Sigmoid colon (tissue), 7 donors: ENCODE measurements around the gene TMC1. TPM values are rescaled to one million over a fixed set of nuclear protein-coding genes. Genes with fewer than 3 reads are reported as not detected.

Experiments used
- DNase-seq: peaks from one replicate; pipeline ENCODE4 v3.0.0-alpha.2; 2019
- H3K27ac ChIP-seq, 4 donors: fragments of 200-600 bp; sonication (generic); one replicate each; pipeline ENCODE4 v1.5.1; 2016 to 2019; ENCODE audit warnings: mild to moderate bottlenecking in 1 of 4
- H3K27me3 ChIP-seq, 3 donors: fragments of 200-600 bp; sonication (generic); one replicate each; pipeline ENCODE4 v1.5.1; 2019; ENCODE audit warnings: mild to moderate bottlenecking in 1 of 3
- H3K36me3 ChIP-seq, 4 donors: fragments of 200-600 bp; sonication (generic); one replicate each; pipeline ENCODE4 v1.5.1; 2016 to 2019
- H3K4me1 ChIP-seq, 4 donors: fragments of 200-600 bp; sonication (generic); one replicate each; pipeline ENCODE4 v1.5.1; 2017 to 2019
- H3K4me3 ChIP-seq, 4 donors: fragments of 200-600 bp; sonication (generic); one replicate each; pipeline ENCODE4 v1.5.1; 2017 to 2019; ENCODE audit warnings: mild to moderate bottlenecking in 2 of 4, moderate library complexity in 1 of 4
- H3K9me3 ChIP-seq, 4 donors: fragments of 200-600 bp in 3 of 4; sonication (generic) in 3 of 4; one replicate each; pipeline versions ENCODE4 v1.5.1 to v1.6.1; 2013 to 2019
- CTCF ChIP-seq, 4 experiments: fragments of 450-650 bp in 3 of 4; fragments of 200-600 bp in 1 of 4; IDR thresholded peaks; one replicate each; pipeline ENCODE4 v1.5.1; 2016 to 2019; ENCODE audit warnings: antibody characterized with exemption in 4 of 4, mild to moderate bottlenecking in 3 of 4, moderate library complexity in 2 of 4
- EP300 ChIP-seq, 4 donors: sonication (generic); formaldehyde crosslinking; IDR thresholded peaks; one replicate each; pipeline ENCODE4 v1.6.1; 2017; ENCODE audit warnings: antibody characterized with exemption in 4 of 4
- POLR2A ChIP-seq, 2 donors: fragments of 450-650 bp; IDR thresholded peaks; one replicate each; pipeline ENCODE4 v1.6.1; 2016; ENCODE audit warnings: antibody characterized with exemption in 2 of 2, mild to moderate bottlenecking in 2 of 2, moderate library complexity in 2 of 2
- POLR2AphosphoS5 ChIP-seq, 4 donors: sonication (generic); formaldehyde crosslinking; IDR thresholded peaks; one replicate each; pipeline ENCODE4 v1.6.1; 2017; ENCODE audit warnings: antibody characterized with exemption in 4 of 4
- WGBS, 2 donors: extraction: QIAGEN DNeasy Blood & Tissue Kit; methylation state at CpG; one replicate each; pipeline ENCODE4 v1.1.7; 2013; 5-methylcytosine and 5-hydroxymethylcytosine counted together
- intact Hi-C: fragments of 100-400 bp; cut with DNase I; formaldehyde crosslinking; loops from one replicate; pipeline ENCODE4 v1.15.1; 2023
- polyA plus RNA-seq, 3 donors: library from polyadenylated mRNA; stranded (reverse); fragments of 200-250 nt; gene quantifications; one replicate each; pipeline ENCODE4 v1.2.3, GENCODE V29; 2013
- total RNA-seq, 4 donors: library from RNA; depleted of rRNA; stranded (reverse); fragments of >200 nt; gene quantifications; one replicate each; pipeline ENCODE4 v1.1.0, GENCODE V29; 2016
- donor health status: healthy with polysubstance abuse.
- donor health status: Bipolar disorder and iron deficiency.
- donor health status: healthy.

Gene TMC1
- total and polyA plus RNA-seq, 7 donors, result under 0.01 to 1.5 (median 0.51) TPM; not detected in 4

DNA sequence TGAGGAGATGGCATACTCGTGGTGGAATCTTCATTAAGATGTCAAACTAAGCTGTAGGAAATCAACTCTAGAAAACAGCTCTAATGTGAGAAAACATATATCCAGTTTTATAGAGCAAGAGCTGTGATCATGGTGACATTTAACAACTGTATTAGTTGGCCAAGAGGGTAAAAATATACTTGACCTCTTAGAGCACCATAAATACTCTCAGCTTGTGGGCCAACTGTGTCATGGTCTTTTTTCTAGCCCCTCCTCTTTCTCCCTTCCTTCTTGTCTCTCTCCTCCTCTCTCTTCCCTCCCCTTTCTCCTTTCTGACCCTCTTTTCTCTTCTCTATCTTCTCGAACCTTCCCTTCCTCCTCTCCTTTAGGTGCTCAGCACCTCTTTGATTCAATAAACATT is 54.7 kb downstream of the TMC1 start:
- Histone ChIP-seq H3K27me3 (no peaks in the 10 kb centered on the region), H3K4me1 (peaks cover 0 to 29% (median 25%) of the 10 kb centered on the region in 4 donors), H3K27ac (peak overlapping the region in 3 of 4 donors; percentile 55 to 76 (median 74)), H3K36me3 (no peaks in the 10 kb centered on the region), H3K4me3 (no peak overlapping the region), H3K9me3 (no peaks in the 10 kb centered on the region)
- no peak for TF ChIP-seq POLR2A (IDR thresholded peaks at IDR 0.05)
- no peak for TF ChIP-seq POLR2AphosphoS5 (IDR thresholded peaks at IDR 0.05)
- TF ChIP-seq EP300 (IDR thresholded peaks at IDR 0.05), result no peak
- no peak for TF ChIP-seq CTCF (IDR thresholded peaks at IDR 0.05)
- 85 to 89% methylated on average over 2 of the region's 2 CpGs for WGBS, 2 donors
- DNase-seq, result no peak
- intact Hi-C loops, result loop anchor here (5.0 kb wide), 1 partner anchor 44 kb away; no protein-coding TSS in a partner anchor

GRCh38 chr9:72577212-72577753 is 55.9 kb downstream of the TMC1 start:
- intact Hi-C loops, result loop anchor here (5.0 kb wide), 1 partner anchor 45 kb away; no protein-coding TSS in a partner anchor
- peaks cover 0 to 37% (median 25%) of the 10 kb centered on the region in 4 donors for H3K4me1 ChIP-seq
- no peaks in the 10 kb centered on the region for H3K9me3 ChIP-seq
- WGBS, 2 donors, result 8 to 38% methylated on average over 4 of the region's 4 CpGs
- no peaks in the 10 kb centered on the region for H3K36me3 ChIP-seq
- no peak overlapping the region for H3K4me3 ChIP-seq
- TF ChIP-seq POLR2AphosphoS5 (IDR thresholded peaks at IDR 0.05) (peak in 3 of 4 donors; percentile 9 to 48 (median 31)), EP300 (IDR thresholded peaks at IDR 0.05) (no peak), POLR2A (IDR thresholded peaks at IDR 0.05) (no peak), CTCF (IDR thresholded peaks at IDR 0.05) (no peak)
- no peak for DNase-seq
- peak overlapping the region; percentile 48 to 76 (median 64) for H3K27ac ChIP-seq
- no peaks in the 10 kb centered on the region for H3K27me3 ChIP-seq

DNA sequence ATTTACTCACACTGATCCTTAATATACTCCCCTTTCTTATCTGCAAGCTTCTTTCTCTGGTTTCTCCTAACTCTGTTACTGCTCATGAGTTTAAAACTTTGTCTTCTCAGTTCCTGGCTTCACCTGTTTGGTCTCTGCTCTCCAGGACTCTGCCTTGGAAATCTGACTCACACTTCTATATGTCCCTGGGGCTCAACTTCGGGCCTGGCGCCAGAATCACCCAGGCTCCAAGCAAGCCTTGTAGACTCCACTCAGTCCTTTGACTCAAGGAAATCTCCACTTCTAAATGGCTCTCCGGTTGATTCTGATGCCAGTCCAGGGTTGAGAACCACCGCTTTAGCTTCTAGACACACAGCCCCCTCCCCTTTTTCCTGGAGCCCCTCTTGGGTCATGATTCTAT is 57.8 kb downstream of the TMC1 start:
- 53 to 79% methylated on average over 4 of the region's 4 CpGs for WGBS, 2 donors
- Histone ChIP-seq H3K4me1 (peaks cover 0 to 37% (median 28%) of the 10 kb centered on the region in 4 donors), H3K36me3 (no peaks in the 10 kb centered on the region), H3K9me3 (no peaks in the 10 kb centered on the region), H3K4me3 (no peak overlapping the region), H3K27me3 (no peaks in the 10 kb centered on the region), H3K27ac (peak overlapping the region; percentile 48 to 76 (median 64))
- no peak for DNase-seq
- intact Hi-C loops, result loop anchor here (5.0 kb wide), 1 partner anchor 47 kb away; no protein-coding TSS in a partner anchor
- TF ChIP-seq POLR2AphosphoS5 (IDR thresholded peaks at IDR 0.05), result no peak
- no peak for TF ChIP-seq EP300 (IDR thresholded peaks at IDR 0.05)
- no peak for TF ChIP-seq POLR2A (IDR thresholded peaks at IDR 0.05)
- TF ChIP-seq CTCF (IDR thresholded peaks at IDR 0.05), result no peak

GRCh38 chr9:72579880-72580550 is 58.6 kb downstream of the TMC1 start:
- intact Hi-C loops, result loop anchor here (5.0 kb wide), 1 partner anchor 48 kb away; no protein-coding TSS in a partner anchor
- Histone ChIP-seq H3K4me1 (peaks cover 0 to 37% (median 28%) of the 10 kb centered on the region in 4 donors), H3K27ac (no peak overlapping the region)

More at GRCh38 chr9:72579880-72580550, 58.6 kb downstream of the TMC1 start:
- DNase-seq, result no peak
- Histone ChIP-seq H3K27me3 (no peaks in the 10 kb centered on the region), H3K36me3 (no peaks in the 10 kb centered on the region), H3K9me3 (no peaks in the 10 kb centered on the region), H3K4me3 (no peak overlapping the region)
- WGBS, 2 donors, result 72 to 82% methylated on average over 3 of the region's 3 CpGs
- TF ChIP-seq POLR2AphosphoS5 (IDR thresholded peaks at IDR 0.05) (no peak), POLR2A (IDR thresholded peaks at IDR 0.05) (no peak), CTCF (IDR thresholded peaks at IDR 0.05) (no peak), EP300 (IDR thresholded peaks at IDR 0.05) (no peak)
